Measurements from ENCODE around the gene ESPNL.

- TF ChIP-seq CTCF (IDR thresholded peaks at IDR 0.05; ENCODE audit: low read length) (no peak), EZH2phosphoT487 (IDR thresholded peaks at IDR 0.05; ENCODE audit: low read length) (no peak)
Measured at GRCh38 chr2:238170386-238171071, 70.4 kb downstream of the ESPNL start.
